ENCODE data around the gene CMIP.

The CMIP gene

DNA sequence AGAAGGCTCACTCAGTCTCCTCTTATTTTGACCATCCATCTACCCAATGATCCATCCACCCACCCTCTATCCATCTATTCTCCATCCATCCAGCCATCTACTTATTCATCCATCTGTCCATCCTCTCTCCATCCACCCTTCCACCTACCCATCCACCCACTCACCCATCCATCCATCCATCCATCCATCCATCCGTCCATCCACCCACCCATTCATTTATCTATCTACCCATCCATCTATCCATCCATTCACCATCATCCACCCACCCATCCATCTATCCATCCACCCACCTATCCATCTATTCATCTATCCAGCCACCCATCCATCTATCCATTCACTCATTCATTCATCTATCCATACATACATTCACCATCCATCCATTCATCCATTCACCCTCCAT, 288.7 kb downstream of the CMIP start:
- no peaks in the 10 kb centered on the region for H3K9me2 ChIP-seq (replicated peaks; ENCODE audit: low read depth, low read length)
- H3K4me1 ChIP-seq (ENCODE audit: insufficient read depth, low read length, poor library complexity, severe bottlenecking): peaks cover 8% of the 10 kb centered on the region
- H3K9me3 ChIP-seq (ENCODE audit: insufficient read depth, low read depth, low read length): no peaks in the 10 kb centered on the region
- no peaks in the 10 kb centered on the region for H3K36me3 ChIP-seq (ENCODE audit: insufficient read depth, low read length)
- no peak for TF ChIP-seq EZH2phosphoT487 (IDR thresholded peaks at IDR 0.05; ENCODE audit: borderline replicate concordance)
- TF ChIP-seq, protein P1, sequence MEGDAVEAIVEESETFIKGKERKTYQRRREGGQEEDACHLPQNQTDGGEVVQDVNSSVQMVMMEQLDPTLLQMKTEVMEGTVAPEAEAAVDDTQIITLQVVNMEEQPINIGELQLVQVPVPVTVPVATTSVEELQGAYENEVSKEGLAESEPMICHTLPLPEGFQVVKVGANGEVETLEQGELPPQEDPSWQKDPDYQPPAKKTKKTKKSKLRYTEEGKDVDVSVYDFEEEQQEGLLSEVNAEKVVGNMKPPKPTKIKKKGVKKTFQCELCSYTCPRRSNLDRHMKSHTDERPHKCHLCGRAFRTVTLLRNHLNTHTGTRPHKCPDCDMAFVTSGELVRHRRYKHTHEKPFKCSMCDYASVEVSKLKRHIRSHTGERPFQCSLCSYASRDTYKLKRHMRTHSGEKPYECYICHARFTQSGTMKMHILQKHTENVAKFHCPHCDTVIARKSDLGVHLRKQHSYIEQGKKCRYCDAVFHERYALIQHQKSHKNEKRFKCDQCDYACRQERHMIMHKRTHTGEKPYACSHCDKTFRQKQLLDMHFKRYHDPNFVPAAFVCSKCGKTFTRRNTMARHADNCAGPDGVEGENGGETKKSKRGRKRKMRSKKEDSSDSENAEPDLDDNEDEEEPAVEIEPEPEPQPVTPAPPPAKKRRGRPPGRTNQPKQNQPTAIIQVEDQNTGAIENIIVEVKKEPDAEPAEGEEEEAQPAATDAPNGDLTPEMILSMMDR (conservative IDR thresholded peaks at IDR 0.05; ENCODE audit: low read length): no peak
- no peaks in the 10 kb centered on the region for H3F3A ChIP-seq (ENCODE audit: low read depth)
- H3K79me2 ChIP-seq (ENCODE audit: insufficient read depth, low read length): no peaks in the 10 kb centered on the region
- no peaks in the 10 kb centered on the region for H4K20me1 ChIP-seq (ENCODE audit: insufficient read depth, low read length, poor library complexity, severe bottlenecking)
- no peaks in the 10 kb centered on the region for H3K27me3 ChIP-seq (ENCODE audit: insufficient read depth, low read length, poor library complexity, severe bottlenecking)
- H3K4me2 ChIP-seq (ENCODE audit: low read depth, low read length, poor library complexity, severe bottlenecking): no peak overlapping the region
- H2AFZ ChIP-seq (ENCODE audit: low read length): no peak overlapping the region
- no peak overlapping the region for H3K4me3 ChIP-seq (ENCODE audit: low read length, poor library complexity, severe bottlenecking)
- no peak overlapping the region for H3K9ac ChIP-seq (ENCODE audit: low read depth, low read length, poor library complexity, severe bottlenecking)

DNA sequence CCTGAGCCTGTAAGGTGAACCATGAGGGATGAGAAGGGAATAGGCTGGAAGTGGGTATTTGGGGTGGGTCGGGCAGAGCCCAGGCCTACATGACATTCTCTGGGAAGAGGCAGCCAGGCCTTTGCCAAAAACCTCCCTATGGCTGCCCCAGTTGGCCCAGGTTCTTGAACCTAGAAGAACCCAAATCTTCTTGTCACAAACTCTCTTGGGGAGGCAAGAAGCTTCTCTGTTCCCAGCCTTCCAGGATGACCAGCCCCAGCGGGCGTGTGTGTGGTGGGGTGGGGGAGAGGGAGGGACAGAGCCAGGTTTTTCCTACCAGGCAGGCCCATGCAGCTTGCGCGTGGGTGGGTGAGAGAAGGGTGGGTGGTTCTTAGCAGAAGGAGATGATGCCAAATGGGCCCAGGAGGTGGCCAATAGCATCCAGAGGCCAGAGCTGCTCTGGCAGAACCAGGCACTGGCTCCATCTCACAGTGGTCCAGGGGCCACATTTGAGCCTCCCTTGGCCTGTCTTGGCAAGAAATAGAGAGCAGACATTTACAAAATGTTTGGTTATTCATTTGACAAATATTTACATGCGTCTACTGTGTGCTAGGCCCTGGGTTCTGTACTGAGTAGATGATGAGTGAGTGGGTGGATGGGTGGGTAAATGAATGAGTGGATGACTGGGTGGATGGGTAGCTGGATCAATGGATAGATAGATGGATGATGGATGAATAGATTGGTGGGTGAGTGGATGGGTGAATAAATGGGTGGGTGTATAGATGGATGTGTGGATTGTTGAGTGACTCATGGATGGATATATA, 290.2 kb downstream of the CMIP start:
- H3K4me2 ChIP-seq (ENCODE audit: low read depth, low read length, poor library complexity, severe bottlenecking): no peak overlapping the region
- H3K4me3 ChIP-seq (ENCODE audit: low read length, poor library complexity, severe bottlenecking): no peak overlapping the region
- no peaks in the 10 kb centered on the region for H3K79me2 ChIP-seq (ENCODE audit: insufficient read depth, low read length)
- TF ChIP-seq, protein P1 (conservative IDR thresholded peaks at IDR 0.05; ENCODE audit: low read length): no peak
- no peak for TF ChIP-seq EZH2phosphoT487 (IDR thresholded peaks at IDR 0.05; ENCODE audit: borderline replicate concordance)
- H3F3A ChIP-seq (ENCODE audit: low read depth): no peaks in the 10 kb centered on the region
- peaks cover 11% of the 10 kb centered on the region for H3K4me1 ChIP-seq (ENCODE audit: insufficient read depth, low read length, poor library complexity, severe bottlenecking)
- no peaks in the 10 kb centered on the region for H3K9me2 ChIP-seq (replicated peaks; ENCODE audit: low read depth, low read length)
- H3K36me3 ChIP-seq (ENCODE audit: insufficient read depth, low read length): no peaks in the 10 kb centered on the region
- no peaks in the 10 kb centered on the region for H3K9me3 ChIP-seq (ENCODE audit: insufficient read depth, low read depth, low read length)
- no peak overlapping the region for H2AFZ ChIP-seq (ENCODE audit: low read length)
- H3K9ac ChIP-seq (ENCODE audit: low read depth, low read length, poor library complexity, severe bottlenecking): no peak overlapping the region
- no peaks in the 10 kb centered on the region for H3K27me3 ChIP-seq (ENCODE audit: insufficient read depth, low read length, poor library complexity, severe bottlenecking)
- H4K20me1 ChIP-seq (ENCODE audit: insufficient read depth, low read length, poor library complexity, severe bottlenecking): no peaks in the 10 kb centered on the region

GRCh38 chr16:81737885-81738536, 293.4 kb downstream of the CMIP start:
- Histone ChIP-seq H3K27me3 (ENCODE audit: insufficient read depth, low read length, poor library complexity, severe bottlenecking) (no peaks in the 10 kb centered on the region), H3K9me2 (replicated peaks; ENCODE audit: low read depth, low read length) (no peaks in the 10 kb centered on the region), H3K36me3 (ENCODE audit: insufficient read depth, low read length) (no peaks in the 10 kb centered on the region), H4K20me1 (ENCODE audit: insufficient read depth, low read length, poor library complexity, severe bottlenecking) (no peaks in the 10 kb centered on the region), H3K9ac (ENCODE audit: low read depth, low read length, poor library complexity, severe bottlenecking) (no peak overlapping the region), H3K79me2 (ENCODE audit: insufficient read depth, low read length) (no peaks in the 10 kb centered on the region), H3F3A (ENCODE audit: low read depth) (no peaks in the 10 kb centered on the region), H3K9me3 (ENCODE audit: insufficient read depth, low read depth, low read length) (no peaks in the 10 kb centered on the region), H3K4me2 (ENCODE audit: low read depth, low read length, poor library complexity, severe bottlenecking) (peak overlapping the region; percentile 21), H2AFZ (ENCODE audit: low read length) (0 out of 2 replicates have a peak overlapping the region, but pooled peaks have one; percentile 13), H3K4me1 (ENCODE audit: insufficient read depth, low read length, poor library complexity, severe bottlenecking) (peaks cover 16% of the 10 kb centered on the region), H3K4me3 (ENCODE audit: low read length, poor library complexity, severe bottlenecking) (no peak overlapping the region)
- TF ChIP-seq, protein P1 (conservative IDR thresholded peaks at IDR 0.05; ENCODE audit: low read length): peak; percentile 78
- TF ChIP-seq EZH2phosphoT487 (IDR thresholded peaks at IDR 0.05; ENCODE audit: borderline replicate concordance): no peak

All from Loucy (cell line).